Transverse colon (tissue), 3 donors: ENCODE data around the gene PCCA.

Experiments used
- POLR2A ChIP-seq: fragments of 450-650 bp; IDR thresholded peaks from one replicate; pipeline ENCODE4 v1.6.1; 2016; ENCODE audit warnings: antibody characterized with exemption, mild to moderate bottlenecking, moderate library complexity
- TF ChIP-seq, protein P1 (sequence below), 5 experiments: fragments of 200-600 bp in 3 of 5; fragments of 450-650 bp in 2 of 5; sonication (generic) in 3 of 5; IDR thresholded peaks; 1 replicate in 2 of 5; 2 replicates in 3 of 5; pipeline ENCODE4 v1.5.1; 2016 to 2017; ENCODE audit warnings: antibody characterized with exemption in 5 of 5, inconsistent platforms in 3 of 5, mild to moderate bottlenecking in 2 of 5, moderate library complexity in 1 of 5

DNA sequence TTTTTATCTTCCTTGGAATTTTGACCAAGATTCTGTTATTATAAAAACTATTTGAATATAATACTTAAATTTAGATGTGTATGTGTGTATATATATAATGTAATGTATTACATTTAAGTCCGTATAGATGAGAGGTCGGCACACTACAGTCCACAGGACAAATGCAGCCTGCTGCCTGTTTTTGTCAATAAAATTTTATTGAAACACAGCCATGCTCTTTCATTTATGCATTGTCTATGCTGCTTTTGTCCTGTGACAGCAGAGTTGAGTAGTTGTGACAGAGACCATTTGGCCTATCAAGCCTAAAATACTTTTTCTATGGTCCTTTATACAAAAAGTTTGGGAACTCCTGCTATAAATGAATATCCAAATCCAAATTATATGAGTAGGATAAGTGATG is 69.7 kb downstream of the PCCA start:
- TF ChIP-seq POLR2A, result no peak
- TF ChIP-seq, protein P1, sequence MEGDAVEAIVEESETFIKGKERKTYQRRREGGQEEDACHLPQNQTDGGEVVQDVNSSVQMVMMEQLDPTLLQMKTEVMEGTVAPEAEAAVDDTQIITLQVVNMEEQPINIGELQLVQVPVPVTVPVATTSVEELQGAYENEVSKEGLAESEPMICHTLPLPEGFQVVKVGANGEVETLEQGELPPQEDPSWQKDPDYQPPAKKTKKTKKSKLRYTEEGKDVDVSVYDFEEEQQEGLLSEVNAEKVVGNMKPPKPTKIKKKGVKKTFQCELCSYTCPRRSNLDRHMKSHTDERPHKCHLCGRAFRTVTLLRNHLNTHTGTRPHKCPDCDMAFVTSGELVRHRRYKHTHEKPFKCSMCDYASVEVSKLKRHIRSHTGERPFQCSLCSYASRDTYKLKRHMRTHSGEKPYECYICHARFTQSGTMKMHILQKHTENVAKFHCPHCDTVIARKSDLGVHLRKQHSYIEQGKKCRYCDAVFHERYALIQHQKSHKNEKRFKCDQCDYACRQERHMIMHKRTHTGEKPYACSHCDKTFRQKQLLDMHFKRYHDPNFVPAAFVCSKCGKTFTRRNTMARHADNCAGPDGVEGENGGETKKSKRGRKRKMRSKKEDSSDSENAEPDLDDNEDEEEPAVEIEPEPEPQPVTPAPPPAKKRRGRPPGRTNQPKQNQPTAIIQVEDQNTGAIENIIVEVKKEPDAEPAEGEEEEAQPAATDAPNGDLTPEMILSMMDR (IDR thresholded peaks at IDR 0.05), result no peak
